HCT116 (cell line): ENCODE results near the gene RGS6.

Source experiments
- POLR2A ChIP-seq: IDR thresholded peaks from 2 replicates; pipeline ENCODE4 v1.7.0; 2011; ENCODE audit warnings: borderline replicate concordance; ENCODE audit not compliant: insufficient read depth, insufficient read length; ENCODE audit errors: extremely low read depth
- POLR2AphosphoS5 ChIP-seq: IDR thresholded peaks from 2 replicates; pipeline ENCODE4 v1.6.1; 2011; ENCODE audit warnings: mild to moderate bottlenecking, low read depth, low read length, moderate library complexity
- TF ChIP-seq, protein P1 (sequence below), 3 experiments: fragments of 200-600 bp in 1 of 3; sonication (generic) in 1 of 3; IDR thresholded peaks in 2 of 3; conservative IDR thresholded peaks in 1 of 3; 2 replicates each; pipeline ENCODE4 v1.5.1; 2012 to 2017; ENCODE audit warnings: low read depth in 2 of 3, low read length in 2 of 3, antibody characterized with exemption in 1 of 3, borderline replicate concordance in 1 of 3, control low read depth in 1 of 3, mild to moderate bottlenecking in 1 of 3, mixed read lengths in 1 of 3, mixed run types in 1 of 3, moderate library complexity in 1 of 3; ENCODE audit not compliant: insufficient read depth in 1 of 3

DNA sequence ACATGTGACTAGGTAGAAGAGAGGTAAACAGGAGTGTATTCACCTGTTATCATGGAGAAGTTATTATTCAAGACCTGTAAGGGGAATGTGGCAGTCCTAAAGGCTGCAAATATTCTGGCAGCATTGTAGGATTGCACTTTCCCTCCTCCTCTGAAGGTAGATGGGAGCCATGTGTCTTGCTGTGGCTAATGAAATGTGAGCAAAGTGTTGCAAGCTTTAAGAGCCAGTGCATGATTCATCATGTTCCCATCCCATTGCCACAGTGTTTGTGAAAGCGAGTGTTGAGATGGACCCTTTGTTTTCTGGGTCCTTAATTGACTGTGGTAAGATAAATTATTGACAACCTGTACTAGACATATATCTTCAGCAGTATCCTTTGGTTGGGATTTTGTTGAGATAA, 128.7 kb downstream of the RGS6 start:
- TF ChIP-seq POLR2AphosphoS5 (no peak), POLR2A (no peak)
- TF ChIP-seq, protein P1, sequence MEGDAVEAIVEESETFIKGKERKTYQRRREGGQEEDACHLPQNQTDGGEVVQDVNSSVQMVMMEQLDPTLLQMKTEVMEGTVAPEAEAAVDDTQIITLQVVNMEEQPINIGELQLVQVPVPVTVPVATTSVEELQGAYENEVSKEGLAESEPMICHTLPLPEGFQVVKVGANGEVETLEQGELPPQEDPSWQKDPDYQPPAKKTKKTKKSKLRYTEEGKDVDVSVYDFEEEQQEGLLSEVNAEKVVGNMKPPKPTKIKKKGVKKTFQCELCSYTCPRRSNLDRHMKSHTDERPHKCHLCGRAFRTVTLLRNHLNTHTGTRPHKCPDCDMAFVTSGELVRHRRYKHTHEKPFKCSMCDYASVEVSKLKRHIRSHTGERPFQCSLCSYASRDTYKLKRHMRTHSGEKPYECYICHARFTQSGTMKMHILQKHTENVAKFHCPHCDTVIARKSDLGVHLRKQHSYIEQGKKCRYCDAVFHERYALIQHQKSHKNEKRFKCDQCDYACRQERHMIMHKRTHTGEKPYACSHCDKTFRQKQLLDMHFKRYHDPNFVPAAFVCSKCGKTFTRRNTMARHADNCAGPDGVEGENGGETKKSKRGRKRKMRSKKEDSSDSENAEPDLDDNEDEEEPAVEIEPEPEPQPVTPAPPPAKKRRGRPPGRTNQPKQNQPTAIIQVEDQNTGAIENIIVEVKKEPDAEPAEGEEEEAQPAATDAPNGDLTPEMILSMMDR (IDR thresholded peaks at IDR 0.05 in 2 of 3, conservative IDR thresholded peaks at IDR 0.05 in 1 of 3; ENCODE audit: borderline replicate concordance in 1 of 3, insufficient read depth in 1 of 3, low read depth in 2 of 3, low read length in 2 of 3): no peak
